GM18505 (cell line): ENCODE results near the gene HAUS6.
A peak's percentile ranks its signal among the peaks of the same experiment; 100 is the strongest.
"Not testable (repeated sequence)": the region's sequence is repeated elsewhere in the genome, so short reads cannot be mapped to it uniquely, and the experiment has no call there.

Experiments used
- ATAC-seq: cut with Tn5 transposase; IDR thresholded peaks from one replicate; pipeline ENCODE4 v1.9.1; 2021; ENCODE audit not compliant: unreplicated experiment
- POLR2A ChIP-seq: IDR thresholded peaks from 4 replicates; pipeline ENCODE4 v1.6.1; 2011; ENCODE audit warnings: borderline replicate concordance; ENCODE audit not compliant: insufficient read depth, insufficient read length; ENCODE audit errors: extremely low read depth

HAUS6 gene

GRCh38 chr9:19108038-19108437, 5.3 kb upstream of the HAUS6 start:
- ATAC-seq, result no peak
- no peak for TF ChIP-seq POLR2A

GRCh38 chr9:19104515-19105282, 2.0 kb upstream of the HAUS6 start:
- TF ChIP-seq POLR2A, result no peak
- ATAC-seq, result no peak

GRCh38 chr9:19102181-19102630, 498 bp downstream of the HAUS6 start:
- TF ChIP-seq POLR2A, result no peak
- peak; percentile 27 for ATAC-seq

- ATAC-seq, result no peak
These were observed 1.5 kb downstream of the HAUS6 start for GRCh38 chr9:19101203-19101602.

GRCh38 chr9:19097431-19097830, 5.3 kb downstream of the HAUS6 start:
- not testable (repeated sequence) for ATAC-seq

More at GRCh38 chr9:19101203-19101602, 1.5 kb downstream of the HAUS6 start:
- TF ChIP-seq POLR2A, result no peak

- TF ChIP-seq POLR2A, result no peak
- no peak for ATAC-seq
These were observed 15.4 kb downstream of the HAUS6 start for GRCh38 chr9:19087106-19088000.

- TF ChIP-seq POLR2A, result no peak
- no peak for ATAC-seq
These were observed 17.4 kb downstream of the HAUS6 start for GRCh38 chr9:19085295-19085694.

- no peak for TF ChIP-seq POLR2A
- ATAC-seq, result no peak
These were observed 27.9 kb downstream of the HAUS6 start for GRCh38 chr9:19074836-19075235.

- no peak for ATAC-seq
- TF ChIP-seq POLR2A, result no peak
These were observed 28.5 kb downstream of the HAUS6 start for GRCh38 chr9:19074229-19074628.

GRCh38 chr9:19057033-19057432, 45.7 kb downstream of the HAUS6 start:
- no peak for ATAC-seq
- no peak for TF ChIP-seq POLR2A

- ATAC-seq, result no peak
- TF ChIP-seq POLR2A, result no peak
These were observed 51.8 kb downstream of the HAUS6 start for GRCh38 chr9:19050637-19051591.

GRCh38 chr9:19049917-19050636, 52.6 kb downstream of the HAUS6 start:
- no peak for ATAC-seq
- TF ChIP-seq POLR2A, result no peak
